Measurements from ENCODE around the gene IVD. TPM values are rescaled to one million over a fixed set of nuclear protein-coding genes. Genes with fewer than 3 reads are reported as not detected.

IVD gene
- total and polyA plus RNA-seq, 2 of the 4 experiments (the other 2 are of a cell fraction) = 31.7 to 41.1 TPM

DNA sequence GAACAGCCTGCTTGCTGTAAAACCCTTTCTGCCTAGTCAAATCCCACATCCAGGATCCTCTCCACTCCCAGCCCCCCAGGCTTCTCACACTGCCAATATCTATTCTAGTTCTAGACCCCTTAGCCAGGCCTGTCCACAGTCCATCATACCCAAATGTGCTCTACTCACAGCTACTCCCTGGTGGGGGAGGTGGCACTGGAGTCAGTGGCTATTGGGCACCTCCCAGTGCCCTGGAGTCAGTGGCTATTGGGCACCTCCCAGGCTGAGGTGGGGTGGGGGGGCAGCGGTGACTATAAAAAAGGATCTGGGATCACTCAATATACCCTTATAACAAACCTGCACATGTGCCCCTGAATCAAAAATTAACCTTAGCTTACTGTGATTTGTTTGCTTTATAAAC lies 48.3 kb upstream of the IVD start:
- no peak overlapping the region for H2BK120ac ChIP-seq (ENCODE audit: low read depth, low read length)
- H3K4ac ChIP-seq (ENCODE audit: low read depth, low read length) = no peak overlapping the region
- no peak overlapping the region for H2BK20ac ChIP-seq (ENCODE audit: low read depth, low read length)
- H3K9ac ChIP-seq (ENCODE audit: low read depth, low read length) = no peak overlapping the region
- no peak overlapping the region for H4K8ac ChIP-seq (ENCODE audit: low read depth in 2 of 2, low read length in 2 of 2)
- no CpG with 5 or more reads among the region's 1 CpG for WGBS, 2 experiments (ENCODE audit: extremely low coverage in 2 of 2, insufficient read length in 1 of 2)
- DNase-seq (no peak), ATAC-seq (ENCODE audit: low read depth) (no peak)
- no peaks in the 10 kb centered on the region for H3K9me1 ChIP-seq (ENCODE audit: insufficient read depth, low read length)
- no peak overlapping the region for H3K27ac ChIP-seq (ENCODE audit: insufficient read depth, low read length)
- H2AK9ac ChIP-seq (replicated peaks; ENCODE audit: low read depth, low read length, poor library complexity) = no peak overlapping the region
- H2BK15ac ChIP-seq (ENCODE audit: low read depth, low read length) = no peak overlapping the region
- H3K4me3 ChIP-seq (ENCODE audit: insufficient read depth, low read depth, low read length) = no peak overlapping the region
- no peak overlapping the region for H3K4me2 ChIP-seq (ENCODE audit: low read depth, low read length)
- intact Hi-C loops (cut with micrococcal nuclease) = no loop called here
- POLR2A ChIA-PET (ENCODE audit: unreplicated experiment) = interaction anchor here (0.6 to 0.9 kb wide), 2 partner anchors 15 to 25 kb away, joined by 3 read pairs; no protein-coding TSS in a partner anchor
- in situ Hi-C loops (cut with MboI; ENCODE audit: low sequenced_read_pairs) = no loop called here
- no peaks in the 10 kb centered on the region for H3K9me3 ChIP-seq (ENCODE audit: control insufficient read depth, insufficient read depth, low read length)
- no peak for TF ChIP-seq POLR2A (IDR thresholded peaks at IDR 0.05; ENCODE audit: low read depth, low read length)
- TF ChIP-seq, protein P1, sequence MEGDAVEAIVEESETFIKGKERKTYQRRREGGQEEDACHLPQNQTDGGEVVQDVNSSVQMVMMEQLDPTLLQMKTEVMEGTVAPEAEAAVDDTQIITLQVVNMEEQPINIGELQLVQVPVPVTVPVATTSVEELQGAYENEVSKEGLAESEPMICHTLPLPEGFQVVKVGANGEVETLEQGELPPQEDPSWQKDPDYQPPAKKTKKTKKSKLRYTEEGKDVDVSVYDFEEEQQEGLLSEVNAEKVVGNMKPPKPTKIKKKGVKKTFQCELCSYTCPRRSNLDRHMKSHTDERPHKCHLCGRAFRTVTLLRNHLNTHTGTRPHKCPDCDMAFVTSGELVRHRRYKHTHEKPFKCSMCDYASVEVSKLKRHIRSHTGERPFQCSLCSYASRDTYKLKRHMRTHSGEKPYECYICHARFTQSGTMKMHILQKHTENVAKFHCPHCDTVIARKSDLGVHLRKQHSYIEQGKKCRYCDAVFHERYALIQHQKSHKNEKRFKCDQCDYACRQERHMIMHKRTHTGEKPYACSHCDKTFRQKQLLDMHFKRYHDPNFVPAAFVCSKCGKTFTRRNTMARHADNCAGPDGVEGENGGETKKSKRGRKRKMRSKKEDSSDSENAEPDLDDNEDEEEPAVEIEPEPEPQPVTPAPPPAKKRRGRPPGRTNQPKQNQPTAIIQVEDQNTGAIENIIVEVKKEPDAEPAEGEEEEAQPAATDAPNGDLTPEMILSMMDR (conservative IDR thresholded peaks at IDR 0.05; ENCODE audit: low read depth, low read length) = no peak
- no peak overlapping the region for H3K18ac ChIP-seq (ENCODE audit: low read depth, low read length)
- peaks cover 6% of the 10 kb centered on the region; the same call in 1 of the 2 replicates for H3K4me1 ChIP-seq (ENCODE audit: control insufficient read depth, insufficient read depth, low read length)
- H3K27me3 ChIP-seq (ENCODE audit: control insufficient read depth, insufficient read depth, low read length) = peaks cover 26% of the 10 kb centered on the region
- H4K91ac ChIP-seq (ENCODE audit: insufficient read depth, low read depth, low read length) = no peak overlapping the region
- dilution Hi-C loops (cut with HindIII; ENCODE audit: low sequenced_read_pairs, unreplicated experiment) = no loop called here
- CTCF ChIA-PET = interaction anchor here (1.7 to 4.2 kb wide), 2 partner anchors 12 to 14 kb away, joined by 5 to 15 read pairs; no protein-coding TSS in a partner anchor
- no peak overlapping the region for H3K56ac ChIP-seq (ENCODE audit: extremely low read depth, insufficient read depth, low read length)
- H3K23ac ChIP-seq (ENCODE audit: low read depth, low read length) = no peak overlapping the region
- no peak overlapping the region for H3K14ac ChIP-seq (replicated peaks; ENCODE audit: low read depth, low read length)
- no peak overlapping the region for H2AFZ ChIP-seq (replicated peaks; ENCODE audit: low read length, poor library complexity)
- H4K20me1 ChIP-seq (ENCODE audit: insufficient read depth, low read length) = no peaks in the 10 kb centered on the region
- no TSS peak for BruUV-seq (replicated peaks)
- no peak overlapping the region for H2AK5ac ChIP-seq (ENCODE audit: low read depth, low read length)
- no peak overlapping the region for H4K5ac ChIP-seq (ENCODE audit: low read depth, low read length)
- no peak overlapping the region for H2BK5ac ChIP-seq (ENCODE audit: low read depth, low read length, poor library complexity, severe bottlenecking)
- no peaks in the 10 kb centered on the region for H3K79me1 ChIP-seq (ENCODE audit: low read depth in 1 of 2, low read length in 2 of 2)
- no peaks in the 10 kb centered on the region for H3K36me3 ChIP-seq (ENCODE audit: control insufficient read depth, insufficient read depth, low read length)

Measured in IMR-90 (cell line).